Keratinocyte (primary cell): ENCODE measurements around the gene CMTM8.

ENCODE experiments used
- CTCF ChIP-seq, 3 experiments: IDR thresholded peaks in 1 of 3; conservative IDR thresholded peaks in 1 of 3; optimal IDR thresholded peaks in 1 of 3; 2 replicates in 2 of 3; 3 replicates in 1 of 3; pipeline versions ENCODE3 to v1.5.1; 2011; ENCODE audit warnings: low read length in 3 of 3, mild to moderate bottlenecking in 3 of 3, moderate library complexity in 2 of 3, control low read depth in 1 of 3, inconsistent platforms in 1 of 3; ENCODE audit not compliant: insufficient read depth in 2 of 3; ENCODE audit errors: extremely low read depth in 1 of 3
- EZH2 ChIP-seq: IDR thresholded peaks from one replicate; pipeline ENCODE4 v1.6.1; 2012; ENCODE audit warnings: inconsistent platforms, mild to moderate bottlenecking, low read length, moderate library complexity

GRCh38 chr3:32354362-32354778 is 115.9 kb downstream of the CMTM8 start:
- TF ChIP-seq CTCF (optimal IDR thresholded peaks at IDR 0.05 in 1 of 3, IDR thresholded peaks at IDR 0.05 in 1 of 3, conservative IDR thresholded peaks at IDR 0.05 in 1 of 3; ENCODE audit: extremely low read depth in 1 of 3, insufficient read depth in 2 of 3, low read length in 3 of 3) (no peak), EZH2 (no peak)
